ENCODE measurements around the gene EFL1.
"Not testable (repeated sequence)": the region's sequence is repeated elsewhere in the genome, so short reads cannot be mapped to it uniquely, and the experiment has no call there.

DNA sequence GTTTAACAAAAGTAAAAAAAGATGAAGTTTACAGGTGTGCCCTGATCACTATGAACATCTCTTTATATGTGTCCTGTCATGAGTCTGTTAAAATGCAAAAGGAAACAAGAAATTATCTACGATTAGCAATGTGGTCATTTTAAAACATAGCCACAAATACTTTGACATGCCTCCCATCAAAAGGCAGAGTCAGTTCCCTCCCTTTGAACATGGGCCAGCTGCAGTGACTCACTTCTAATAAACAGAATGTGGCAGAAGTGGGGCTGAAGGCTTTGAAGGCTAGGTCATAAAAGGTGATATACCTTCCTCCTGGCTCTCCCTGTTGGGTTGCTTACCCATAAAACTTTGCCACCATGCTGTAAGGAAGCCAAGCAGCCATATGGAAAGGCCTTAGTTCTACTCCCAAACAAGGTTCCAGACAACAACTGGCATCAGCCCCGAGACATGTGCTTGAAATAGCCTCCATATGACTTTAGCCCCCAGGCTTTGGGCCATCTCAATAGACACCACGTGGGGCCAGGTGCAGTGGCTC, 52.4 kb downstream of the EFL1 start:
- TF ChIP-seq, protein P1, sequence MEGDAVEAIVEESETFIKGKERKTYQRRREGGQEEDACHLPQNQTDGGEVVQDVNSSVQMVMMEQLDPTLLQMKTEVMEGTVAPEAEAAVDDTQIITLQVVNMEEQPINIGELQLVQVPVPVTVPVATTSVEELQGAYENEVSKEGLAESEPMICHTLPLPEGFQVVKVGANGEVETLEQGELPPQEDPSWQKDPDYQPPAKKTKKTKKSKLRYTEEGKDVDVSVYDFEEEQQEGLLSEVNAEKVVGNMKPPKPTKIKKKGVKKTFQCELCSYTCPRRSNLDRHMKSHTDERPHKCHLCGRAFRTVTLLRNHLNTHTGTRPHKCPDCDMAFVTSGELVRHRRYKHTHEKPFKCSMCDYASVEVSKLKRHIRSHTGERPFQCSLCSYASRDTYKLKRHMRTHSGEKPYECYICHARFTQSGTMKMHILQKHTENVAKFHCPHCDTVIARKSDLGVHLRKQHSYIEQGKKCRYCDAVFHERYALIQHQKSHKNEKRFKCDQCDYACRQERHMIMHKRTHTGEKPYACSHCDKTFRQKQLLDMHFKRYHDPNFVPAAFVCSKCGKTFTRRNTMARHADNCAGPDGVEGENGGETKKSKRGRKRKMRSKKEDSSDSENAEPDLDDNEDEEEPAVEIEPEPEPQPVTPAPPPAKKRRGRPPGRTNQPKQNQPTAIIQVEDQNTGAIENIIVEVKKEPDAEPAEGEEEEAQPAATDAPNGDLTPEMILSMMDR (IDR thresholded peaks at IDR 0.05), result not testable (repeated sequence)
- not testable (repeated sequence) for TF ChIP-seq POLR2A (IDR thresholded peaks at IDR 0.05)
